HCT116 (cell line): ENCODE measurements around the gene PSMB7. TPM values are rescaled to one million over a fixed set of nuclear protein-coding genes. Genes with fewer than 3 reads are reported as not detected.

ENCODE experiments used
- ATAC-seq: fragments of 200-7000 bp; cut with Tn5 transposase; 2 replicates; pipeline ENCODE4 v1.9.1; 2020; ENCODE audit warnings: mild to moderate bottlenecking, moderate library complexity
- BruUV-seq: library from RNA; stranded (reverse); fragments of 400-500 nt; replicated peaks from 2 replicates; lab custom pipeline; 2021; lab: Mats Ljungman, UMichigan
- CTCF ChIA-PET: fragments of 300-600 bp; sonication (Branson Sonifier 250); formaldehyde crosslinking; loops from one replicate; lab custom pipeline; 2021; ENCODE audit warnings: antibody characterized with exemption; lab: Charles Lee
- POLR2A ChIA-PET: fragments of 300-600, 350-600 bp; sonication (Branson Sonifier 250); formaldehyde crosslinking; loops from one replicate; lab custom pipeline; 2021; ENCODE audit warnings: antibody characterized with exemption; lab: Charles Lee
- RAD21 ChIA-PET, 2 experiments: fragments of 300-600 bp; sonication (Branson Sonifier 250); formaldehyde crosslinking; loops; one replicate each; lab custom pipeline; 2023; ENCODE audit warnings: low total read pairs in 2 of 2; ENCODE audit not compliant: uncharacterized antibody in 2 of 2, unreplicated experiment in 2 of 2, low non-redundant PET in 1 of 2; lab: Charles Lee
- DNase-seq: peaks from one replicate; pipeline ENCODE4 v3.0.0-alpha.2; 2010; ENCODE audit warnings: low read depth, low spot score
- H2AFZ ChIP-seq: fragments of 200-600 bp; shearing (Covaris generic), sonication (generic); 2 replicates; pipeline ENCODE4 v1.6.1; 2017; ENCODE audit warnings: low read depth, mixed run types, mixed read lengths, antibody characterized with exemption, low read length; ENCODE audit not compliant: poor library complexity, severe bottlenecking
- H3K27ac ChIP-seq: 2 replicates; pipeline ENCODE4 v1.5.1; 2012; ENCODE audit warnings: low read depth, low read length
- H3K27me3 ChIP-seq: fragments of 200-600 bp; sonication (generic); 2 replicates; pipeline ENCODE4 v1.6.1; 2016; ENCODE audit warnings: mixed run types, low read length, mixed read lengths; ENCODE audit not compliant: insufficient read depth
- H3K36me3 ChIP-seq, 2 experiments: fragments of 200-500 bp in 1 of 2; fragments of 200-600 bp in 1 of 2; sonication (Bioruptor generic) in 1 of 2; sonication (generic) in 1 of 2; 2 replicates each; pipeline versions ENCODE4 v1.5.1 to v1.6.1; 2014 to 2016; ENCODE audit warnings: low read length in 2 of 2, inconsistent platforms in 1 of 2, mixed read lengths in 1 of 2, mixed run types in 1 of 2; ENCODE audit not compliant: insufficient read depth in 2 of 2, control insufficient read depth in 1 of 2
- H3K4me1 ChIP-seq, 2 experiments: fragments of 200-600 bp in 1 of 2; sonication (generic) in 1 of 2; 2 replicates each; pipeline versions ENCODE4 v1.5.1 to v1.6.1; 2012 to 2017; ENCODE audit warnings: low read length in 2 of 2, inconsistent platforms in 1 of 2, mild to moderate bottlenecking in 1 of 2, mixed read lengths in 1 of 2, mixed run types in 1 of 2, moderate library complexity in 1 of 2; ENCODE audit not compliant: insufficient read depth in 2 of 2, control insufficient read depth in 1 of 2
- H3K4me2 ChIP-seq: fragments of 200-600 bp; sonication (generic); 2 replicates; pipeline ENCODE4 v1.6.1; 2017; ENCODE audit warnings: mixed run types, low read length, mixed read lengths
- H3K4me3 ChIP-seq, 2 experiments: fragments of 200-600 bp in 1 of 2; sonication (generic) in 1 of 2; replicated peaks in 1 of 2; 2 replicates each; pipeline ENCODE4 v1.5.1; 2011 to 2016; ENCODE audit warnings: low read length in 2 of 2, control low read depth in 1 of 2, low read depth in 1 of 2, mild to moderate bottlenecking in 1 of 2, mixed read lengths in 1 of 2, mixed run types in 1 of 2
- H3K79me2 ChIP-seq: fragments of 200-600 bp; sonication (generic); 2 replicates; pipeline ENCODE4 v1.6.1; 2017; ENCODE audit warnings: mild to moderate bottlenecking, mixed run types, low read length, moderate library complexity, mixed read lengths; ENCODE audit not compliant: insufficient read depth
- H3K9ac ChIP-seq: fragments of 200-600 bp; sonication (generic); 2 replicates; pipeline ENCODE4 v1.6.1; 2016; ENCODE audit warnings: low read length, mixed read lengths
- H3K9me2 ChIP-seq: fragments of 200-600 bp; sonication (generic), shearing (Covaris generic); 2 replicates; pipeline ENCODE4 v1.6.1; 2017; ENCODE audit warnings: mixed run types, mild to moderate bottlenecking, moderate library complexity; ENCODE audit not compliant: insufficient read depth
- H3K9me3 ChIP-seq, 2 experiments: fragments of 200-500 bp in 1 of 2; fragments of 200-600 bp in 1 of 2; sonication (Bioruptor generic) in 1 of 2; sonication (generic) in 1 of 2; 2 replicates each; pipeline ENCODE4 v1.6.1; 2014 to 2017; ENCODE audit warnings: low read length in 2 of 2, mixed read lengths in 2 of 2, inconsistent platforms in 1 of 2, low read depth in 1 of 2, mild to moderate bottlenecking in 1 of 2, mixed run types in 1 of 2, moderate library complexity in 1 of 2; ENCODE audit not compliant: control insufficient read depth in 1 of 2, insufficient read depth in 1 of 2
- H4K20me1 ChIP-seq: fragments of 200-600 bp; sonication (generic), shearing (Covaris generic); 2 replicates; pipeline ENCODE4 v1.6.1; 2017; ENCODE audit warnings: mixed run types, mild to moderate bottlenecking, moderate library complexity; ENCODE audit not compliant: insufficient read depth
- EGR1 ChIP-seq: IDR thresholded peaks from 2 replicates; pipeline ENCODE4 v1.6.1; 2012; ENCODE audit warnings: low read depth
- EZH2phosphoT487 ChIP-seq: fragments of 200-600 bp; IDR thresholded peaks from 2 replicates; pipeline ENCODE4 v1.6.1; 2018; ENCODE audit warnings: antibody characterized with exemption, borderline replicate concordance
- FOSL1 ChIP-seq: IDR thresholded peaks from 2 replicates; pipeline ENCODE4 v1.6.1; 2012; ENCODE audit warnings: low read depth
- MAX ChIP-seq: IDR thresholded peaks from 2 replicates; pipeline ENCODE4 v1.6.1; 2012
- POLR2AphosphoS5 ChIP-seq: IDR thresholded peaks from 2 replicates; pipeline ENCODE4 v1.6.1; 2011; ENCODE audit warnings: mild to moderate bottlenecking, low read depth, low read length, moderate library complexity
- TCF7L2 ChIP-seq: IDR thresholded peaks from 2 replicates; pipeline ENCODE4 v1.7.0; 2011; ENCODE audit warnings: borderline replicate concordance, inconsistent platforms; ENCODE audit not compliant: insufficient read depth, insufficient read length; ENCODE audit errors: extremely low read depth
- YY1 ChIP-seq: IDR thresholded peaks from 2 replicates; pipeline ENCODE4 v1.6.1; 2011; ENCODE audit warnings: low read length, low read depth, moderate library complexity, mild to moderate bottlenecking; ENCODE audit not compliant: insufficient replicate concordance; ENCODE audit errors: extremely low read depth
- intact Hi-C: fragments of 100-400 bp; cut with micrococcal nuclease; formaldehyde crosslinking; loops from 2 replicates; pipeline ENCODE4 v1.10.0; 2022
- total RNA-seq: library from RNA; stranded (reverse); gene quantifications from one replicate; pipeline ENCODE4 v1.2.1, GENCODE V29; 2021; ENCODE audit not compliant: unreplicated experiment

The PSMB7 gene
- total RNA-seq, 1 experiment from 2014 or later, result 222 TPM

- BruUV-seq, result no TSS peak
- no peaks in the 10 kb centered on the region for H3K4me1 ChIP-seq
- no peaks in the 10 kb centered on the region for H3K9me3 ChIP-seq
- ChIA-PET RAD21 (no interaction called here), CTCF (no interaction called here), POLR2A (no interaction called here)
- no peak overlapping the region for H3K4me2 ChIP-seq
- H4K20me1 ChIP-seq, result no peaks in the 10 kb centered on the region
- no peak for DNase-seq
- intact Hi-C loops, result no loop called here
- no peak overlapping the region for H3K4me3 ChIP-seq
- H3K36me3 ChIP-seq, result peaks cover 33 to 48% of the 10 kb centered on the region in 2 experiments
- H3K79me2 ChIP-seq, result peaks cover 8% of the 10 kb centered on the region; the same call in 1 of the 2 replicates
- no peak overlapping the region for H3K27ac ChIP-seq
- H2AFZ ChIP-seq, result no peak overlapping the region
- H3K9ac ChIP-seq, result no peak overlapping the region
- no peaks in the 10 kb centered on the region for H3K27me3 ChIP-seq
- ATAC-seq, result no peak
- TF ChIP-seq MAX (no peak), EGR1 (no peak), EZH2phosphoT487 (no peak), POLR2AphosphoS5 (no peak), FOSL1 (no peak), TCF7L2 (no peak)
- H3K9me2 ChIP-seq, result no peaks in the 10 kb centered on the region
Measured at GRCh38 chr9:124349675-124350493, 65.4 kb downstream of the PSMB7 start.

- no peak overlapping the region for H3K27ac ChIP-seq
- ChIA-PET POLR2A (no interaction called here), RAD21 (no interaction called here)
- no peaks in the 10 kb centered on the region for H3K27me3 ChIP-seq
- no peaks in the 10 kb centered on the region for H3K9me3 ChIP-seq
- H3K4me3 ChIP-seq, result no peak overlapping the region
- no peaks in the 10 kb centered on the region for H4K20me1 ChIP-seq
- peaks cover 5% of the 10 kb centered on the region; the same call in 1 of the 2 replicates for H3K79me2 ChIP-seq
- H3K9ac ChIP-seq, result no peak overlapping the region
- no peak overlapping the region for H3K4me2 ChIP-seq
- H3K9me2 ChIP-seq, result no peaks in the 10 kb centered on the region
- H3K4me1 ChIP-seq, result no peaks in the 10 kb centered on the region
- no peak overlapping the region for H2AFZ ChIP-seq
- H3K36me3 ChIP-seq, result peaks cover 36 to 48% of the 10 kb centered on the region in 2 experiments
- no TSS peak for BruUV-seq
- intact Hi-C loops, result no loop called here
- no peak for ATAC-seq
- TF ChIP-seq YY1, result no peak
- TF ChIP-seq, all 23 proteins: peak for 0
- DNase-seq, result no peak
- CTCF ChIA-PET, result no interaction called here
Measured at GRCh38 chr9:124349267-124349666, 66.0 kb downstream of the PSMB7 start.
